ENCODE measurements around the gene LRRC27. TPM values are rescaled to one million over a fixed set of nuclear protein-coding genes. Genes with fewer than 3 reads are reported as not detected.

The LRRC27 gene
- total and polyA plus RNA-seq, 2 experiments from 2014 or later, result 19.0 to 21.8 TPM

DNA sequence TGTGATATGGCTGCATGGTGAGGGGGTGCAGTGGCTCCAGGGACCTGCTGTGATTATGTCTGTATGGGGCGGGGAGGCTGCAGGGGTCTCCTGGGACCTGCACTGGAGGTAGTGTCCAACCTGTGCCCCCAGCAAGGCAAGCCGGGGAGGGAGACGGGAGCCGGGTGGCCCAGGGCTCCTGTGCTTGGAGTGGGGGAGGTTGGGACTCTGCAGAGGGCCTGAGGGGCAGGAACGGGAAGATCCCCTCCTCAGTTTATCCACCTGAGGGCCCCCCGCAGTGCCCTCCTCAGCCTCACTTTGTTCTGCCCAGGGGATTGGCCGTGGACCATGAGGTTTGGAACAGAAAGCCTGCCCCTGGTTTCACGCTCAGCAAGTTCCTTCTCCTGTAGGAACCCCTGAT, 42.2 kb downstream of the LRRC27 start:
- H3K9me3 ChIP-seq (ENCODE audit: low read depth), result no peaks in the 10 kb centered on the region
- no peak overlapping the region for H3K4me3 ChIP-seq
- peaks cover 4% of the 10 kb centered on the region for H3K4me1 ChIP-seq (ENCODE audit: low read depth)
- no peak overlapping the region for H3K27ac ChIP-seq
- no peak for DNase-seq (ENCODE audit: low read depth in 1 of 2, low spot score in 1 of 2)
- no peaks in the 10 kb centered on the region for H3K27me3 ChIP-seq
- no peaks in the 10 kb centered on the region for H3K36me3 ChIP-seq
- TF ChIP-seq, protein P1, sequence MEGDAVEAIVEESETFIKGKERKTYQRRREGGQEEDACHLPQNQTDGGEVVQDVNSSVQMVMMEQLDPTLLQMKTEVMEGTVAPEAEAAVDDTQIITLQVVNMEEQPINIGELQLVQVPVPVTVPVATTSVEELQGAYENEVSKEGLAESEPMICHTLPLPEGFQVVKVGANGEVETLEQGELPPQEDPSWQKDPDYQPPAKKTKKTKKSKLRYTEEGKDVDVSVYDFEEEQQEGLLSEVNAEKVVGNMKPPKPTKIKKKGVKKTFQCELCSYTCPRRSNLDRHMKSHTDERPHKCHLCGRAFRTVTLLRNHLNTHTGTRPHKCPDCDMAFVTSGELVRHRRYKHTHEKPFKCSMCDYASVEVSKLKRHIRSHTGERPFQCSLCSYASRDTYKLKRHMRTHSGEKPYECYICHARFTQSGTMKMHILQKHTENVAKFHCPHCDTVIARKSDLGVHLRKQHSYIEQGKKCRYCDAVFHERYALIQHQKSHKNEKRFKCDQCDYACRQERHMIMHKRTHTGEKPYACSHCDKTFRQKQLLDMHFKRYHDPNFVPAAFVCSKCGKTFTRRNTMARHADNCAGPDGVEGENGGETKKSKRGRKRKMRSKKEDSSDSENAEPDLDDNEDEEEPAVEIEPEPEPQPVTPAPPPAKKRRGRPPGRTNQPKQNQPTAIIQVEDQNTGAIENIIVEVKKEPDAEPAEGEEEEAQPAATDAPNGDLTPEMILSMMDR (IDR thresholded peaks at IDR 0.05; ENCODE audit: low read depth, low read length), result no peak

DNA sequence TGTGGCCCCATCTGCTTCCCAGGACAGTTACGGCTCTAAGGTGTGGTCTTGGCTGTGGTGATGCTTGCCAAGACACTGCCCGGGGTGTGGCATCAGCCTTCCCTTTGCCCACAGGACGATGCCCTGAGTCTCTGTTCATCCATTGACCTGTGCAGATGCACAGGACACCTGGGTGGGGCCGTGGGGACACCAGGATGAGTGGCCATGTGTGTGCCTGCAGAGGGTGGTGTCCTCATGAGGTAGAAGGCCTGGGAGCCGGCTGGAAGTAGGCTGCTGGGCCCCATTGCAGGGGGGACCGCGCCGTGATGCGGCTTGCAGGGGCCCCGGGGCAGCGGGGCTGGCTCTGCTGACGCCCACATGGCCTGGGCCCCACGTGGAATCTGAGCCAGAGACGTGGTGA, 42.6 kb downstream of the LRRC27 start:
- no peak for DNase-seq (ENCODE audit: low read depth in 1 of 2, low spot score in 1 of 2)
- Histone ChIP-seq H3K36me3 (no peaks in the 10 kb centered on the region), H3K9me3 (ENCODE audit: low read depth) (no peaks in the 10 kb centered on the region), H3K4me1 (ENCODE audit: low read depth) (peaks cover 4% of the 10 kb centered on the region), H3K27me3 (no peaks in the 10 kb centered on the region), H3K4me3 (no peak overlapping the region), H3K27ac (no peak overlapping the region)
- TF ChIP-seq, protein P1 (IDR thresholded peaks at IDR 0.05; ENCODE audit: low read depth, low read length), result no peak

DNA sequence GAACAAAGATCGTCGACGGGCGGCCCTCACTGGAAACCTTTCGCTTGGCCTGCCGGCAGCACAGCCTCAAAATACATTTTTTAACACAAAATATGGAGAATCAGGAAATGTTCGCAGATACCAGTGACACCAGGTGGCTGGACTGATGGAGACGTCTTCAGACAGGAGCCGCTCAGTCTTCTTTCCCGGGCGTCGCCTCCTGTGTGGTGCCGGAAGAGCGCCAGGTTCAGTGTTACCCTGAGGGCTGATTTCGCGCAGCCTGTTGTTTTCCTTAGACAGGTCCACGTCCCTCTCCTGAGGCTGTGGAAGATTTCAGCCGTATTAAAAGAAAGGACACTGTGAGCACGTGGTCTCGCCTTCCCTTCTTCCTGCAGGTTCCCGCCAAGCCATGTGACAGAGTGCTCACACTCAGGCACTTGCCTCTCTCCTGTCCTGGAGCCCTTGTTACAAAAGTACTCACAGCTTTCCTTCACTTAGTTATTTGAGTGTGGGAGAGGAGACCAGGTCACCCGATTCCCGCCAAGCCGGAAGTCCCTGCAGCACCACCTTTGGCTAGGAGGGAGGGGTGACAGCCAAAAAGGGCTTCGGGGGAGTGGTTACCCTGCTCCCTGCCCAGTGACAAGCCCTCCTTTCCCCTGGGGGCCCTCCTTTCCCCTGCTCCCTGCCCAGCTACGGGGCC, 43.3 kb downstream of the LRRC27 start:
- Histone ChIP-seq H3K27me3 (no peaks in the 10 kb centered on the region), H3K36me3 (no peaks in the 10 kb centered on the region), H3K9me3 (ENCODE audit: low read depth) (no peaks in the 10 kb centered on the region), H3K27ac (peak overlapping the region; percentile 80), H3K4me1 (ENCODE audit: low read depth) (peaks cover 4% of the 10 kb centered on the region), H3K4me3 (no peak overlapping the region)
- peak in 1 of 2 donors; percentile 65 for DNase-seq (ENCODE audit: low read depth in 1 of 2, low spot score in 1 of 2)
- TF ChIP-seq, protein P1 (IDR thresholded peaks at IDR 0.05; ENCODE audit: low read depth, low read length), result no peak

DNA sequence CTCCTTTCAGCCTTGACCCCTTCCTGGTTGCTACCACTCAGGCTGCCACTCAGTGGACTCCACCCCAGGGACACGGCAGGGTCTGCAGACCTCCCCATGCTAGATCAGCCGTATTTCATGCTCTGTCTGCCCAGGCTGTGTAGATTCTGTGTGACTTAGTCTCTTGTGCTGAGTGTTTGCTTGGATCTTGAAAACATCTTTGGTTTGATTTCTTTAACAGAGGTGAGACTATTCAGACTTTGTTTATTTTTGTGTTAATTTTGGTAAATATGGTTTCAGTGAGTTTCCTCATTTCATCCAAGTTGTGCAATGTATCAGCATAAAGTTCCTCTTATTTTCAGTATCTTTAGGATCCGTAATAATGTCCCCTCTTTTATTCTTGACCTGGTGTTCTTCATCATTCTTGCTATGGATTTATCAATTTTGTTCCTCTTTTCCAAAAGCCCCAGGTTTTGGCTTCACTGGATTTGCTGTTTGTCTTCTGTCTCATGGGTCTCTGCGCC, 43.9 kb downstream of the LRRC27 start:
- Histone ChIP-seq H3K27ac (peak overlapping the region; percentile 80), H3K4me1 (ENCODE audit: low read depth) (peaks cover 4% of the 10 kb centered on the region), H3K9me3 (ENCODE audit: low read depth) (no peaks in the 10 kb centered on the region), H3K4me3 (no peak overlapping the region), H3K36me3 (no peaks in the 10 kb centered on the region), H3K27me3 (no peaks in the 10 kb centered on the region)
- no peak for DNase-seq (ENCODE audit: low read depth in 1 of 2, low spot score in 1 of 2)
- TF ChIP-seq, protein P1 (IDR thresholded peaks at IDR 0.05; ENCODE audit: low read depth, low read length), result no peak

DNA sequence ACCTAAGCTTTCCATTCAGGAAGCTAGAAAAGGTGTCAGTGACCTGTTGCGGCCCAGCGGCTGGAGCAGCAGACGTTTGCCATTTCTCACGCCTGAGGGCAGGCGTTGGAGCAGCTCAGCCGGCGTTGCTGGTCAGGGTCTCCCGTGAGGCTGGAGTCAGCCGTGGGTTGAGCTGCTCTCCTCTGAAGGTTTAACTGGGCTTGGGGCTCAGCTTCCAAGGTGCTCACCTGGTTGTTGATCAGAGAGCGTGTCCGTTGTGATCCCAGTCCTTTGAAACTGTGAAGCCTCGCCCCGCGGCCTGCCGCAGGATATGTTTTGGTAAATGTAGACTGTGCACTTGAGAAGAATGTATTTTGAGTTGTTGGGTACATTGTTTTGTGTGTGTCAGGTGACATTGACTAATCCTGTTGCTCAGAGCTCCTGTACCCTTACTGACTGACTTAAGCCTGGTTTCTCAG, 44.4 kb downstream of the LRRC27 start:
- DNase-seq (ENCODE audit: low read depth in 1 of 2, low spot score in 1 of 2), result no peak
- H3K27ac ChIP-seq, result no peak overlapping the region
- H3K36me3 ChIP-seq, result no peaks in the 10 kb centered on the region
- no peak overlapping the region for H3K4me3 ChIP-seq
- H3K9me3 ChIP-seq (ENCODE audit: low read depth), result no peaks in the 10 kb centered on the region
- peaks cover 4% of the 10 kb centered on the region for H3K4me1 ChIP-seq (ENCODE audit: low read depth)
- TF ChIP-seq, protein P1 (IDR thresholded peaks at IDR 0.05; ENCODE audit: low read depth, low read length), result no peak
- H3K27me3 ChIP-seq, result no peaks in the 10 kb centered on the region

Measured in cardiac muscle cell (in vitro differentiated cells and primary cell).